Lower leg skin (tissue), 3 donors: Measurements from ENCODE around the gene PHETA1.

ENCODE experiments used
- CTCF ChIP-seq, 3 donors: fragments of 450-650 bp; IDR thresholded peaks; one replicate each; pipeline ENCODE4 v1.5.1; 2016; ENCODE audit warnings: antibody characterized with exemption in 3 of 3, mild to moderate bottlenecking in 3 of 3, moderate library complexity in 2 of 3
- POLR2A ChIP-seq, 2 donors: fragments of 450-650 bp; IDR thresholded peaks; one replicate each; pipeline ENCODE4 v1.6.1; 2016 to 2017; ENCODE audit warnings: antibody characterized with exemption in 2 of 2, mild to moderate bottlenecking in 1 of 2, moderate library complexity in 1 of 2

- TF ChIP-seq CTCF (IDR thresholded peaks at IDR 0.05) (no peak), POLR2A (IDR thresholded peaks at IDR 0.05) (no peak)
Measured at GRCh38 chr12:111349748-111350520, 19.0 kb downstream of the PHETA1 start.
